ENCODE measurements around the gene ZKSCAN4. TPM values are rescaled to one million over a fixed set of nuclear protein-coding genes. Genes with fewer than 3 reads are reported as not detected.

ZKSCAN4 gene
- total and polyA plus RNA-seq, 8 donors, result under 0.01 to 6.4 (median 2.3) TPM

DNA sequence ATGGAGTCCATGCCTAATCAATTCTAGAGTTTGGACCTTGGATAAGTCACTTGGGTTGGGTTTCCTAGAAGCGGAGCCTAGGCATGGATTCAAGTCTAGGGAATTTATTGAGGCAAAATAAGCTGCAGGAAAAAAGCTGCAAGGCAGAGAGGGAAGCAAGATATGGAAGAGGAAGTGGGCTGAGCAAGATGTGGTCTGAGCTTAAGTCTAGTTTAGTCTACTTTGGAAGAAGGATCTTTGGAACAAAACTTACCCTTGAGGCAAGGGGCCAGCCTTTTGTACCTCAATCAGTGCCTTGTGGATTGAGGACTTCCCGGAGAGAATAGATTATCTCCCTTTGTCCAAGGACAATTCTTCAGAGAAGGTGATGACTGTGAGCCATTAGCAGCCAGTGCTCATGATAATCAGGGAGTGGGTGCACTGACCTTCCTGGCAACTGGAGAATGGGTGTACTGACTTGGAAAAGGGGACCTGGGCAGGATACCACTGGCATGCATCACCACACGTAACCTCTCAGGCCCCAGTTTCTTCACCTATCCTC, 16.1 kb downstream of the ZKSCAN4 start:
- no peak for DNase-seq
- no peaks in the 10 kb centered on the region for H3K4me1 ChIP-seq
- WGBS, 5 donors, result 87 to 100% (median 96%) methylated on average over 3 of the region's 3 CpGs
- peaks cover 14 to 51% (median 44%) of the 10 kb centered on the region in 4 donors for H3K36me3 ChIP-seq
- H3K4me3 ChIP-seq, result no peak overlapping the region
- no peaks in the 10 kb centered on the region for H3K9me3 ChIP-seq
- H3K27ac ChIP-seq, result no peak overlapping the region
- no peaks in the 10 kb centered on the region for H3K27me3 ChIP-seq
- no peak for TF ChIP-seq POLR2AphosphoS5 (IDR thresholded peaks at IDR 0.05)
- TF ChIP-seq, protein P1, sequence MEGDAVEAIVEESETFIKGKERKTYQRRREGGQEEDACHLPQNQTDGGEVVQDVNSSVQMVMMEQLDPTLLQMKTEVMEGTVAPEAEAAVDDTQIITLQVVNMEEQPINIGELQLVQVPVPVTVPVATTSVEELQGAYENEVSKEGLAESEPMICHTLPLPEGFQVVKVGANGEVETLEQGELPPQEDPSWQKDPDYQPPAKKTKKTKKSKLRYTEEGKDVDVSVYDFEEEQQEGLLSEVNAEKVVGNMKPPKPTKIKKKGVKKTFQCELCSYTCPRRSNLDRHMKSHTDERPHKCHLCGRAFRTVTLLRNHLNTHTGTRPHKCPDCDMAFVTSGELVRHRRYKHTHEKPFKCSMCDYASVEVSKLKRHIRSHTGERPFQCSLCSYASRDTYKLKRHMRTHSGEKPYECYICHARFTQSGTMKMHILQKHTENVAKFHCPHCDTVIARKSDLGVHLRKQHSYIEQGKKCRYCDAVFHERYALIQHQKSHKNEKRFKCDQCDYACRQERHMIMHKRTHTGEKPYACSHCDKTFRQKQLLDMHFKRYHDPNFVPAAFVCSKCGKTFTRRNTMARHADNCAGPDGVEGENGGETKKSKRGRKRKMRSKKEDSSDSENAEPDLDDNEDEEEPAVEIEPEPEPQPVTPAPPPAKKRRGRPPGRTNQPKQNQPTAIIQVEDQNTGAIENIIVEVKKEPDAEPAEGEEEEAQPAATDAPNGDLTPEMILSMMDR (IDR thresholded peaks at IDR 0.05), result no peak
- no peak for TF ChIP-seq POLR2A (IDR thresholded peaks at IDR 0.05)
- TF ChIP-seq EP300 (IDR thresholded peaks at IDR 0.05), result no peak
- intact Hi-C loops (cut with DNase I; ENCODE audit: low total_unique reads), result no loop called here

GRCh38 chr6:28232785-28233184, 19.3 kb downstream of the ZKSCAN4 start:
- Histone ChIP-seq H3K27ac (no peak overlapping the region), H3K27me3 (no peaks in the 10 kb centered on the region), H3K4me1 (no peaks in the 10 kb centered on the region), H3K9me3 (no peaks in the 10 kb centered on the region), H3K36me3 (peaks cover 32 to 73% (median 70%) of the 10 kb centered on the region in 4 donors), H3K4me3 (no peak overlapping the region)
- TF ChIP-seq, protein P1 (IDR thresholded peaks at IDR 0.05), result no peak
- no peak for TF ChIP-seq EP300 (IDR thresholded peaks at IDR 0.05)
- TF ChIP-seq POLR2A (IDR thresholded peaks at IDR 0.05), result no peak
- no peak for DNase-seq
- 95 to 99% (median 97%) methylated on average over 11 of the region's 11 CpGs for WGBS, 5 donors
- intact Hi-C loops (cut with DNase I; ENCODE audit: low total_unique reads), result no loop called here

GRCh38 chr6:28226460-28226859, 25.6 kb downstream of the ZKSCAN4 start:
- TF ChIP-seq EP300 (IDR thresholded peaks at IDR 0.05), result no peak
- no peak for TF ChIP-seq POLR2AphosphoS5 (IDR thresholded peaks at IDR 0.05)
- no peak for TF ChIP-seq POLR2A (IDR thresholded peaks at IDR 0.05)
- TF ChIP-seq, protein P1 (IDR thresholded peaks at IDR 0.05), result no peak
- no peak for DNase-seq
- H3K4me1 ChIP-seq, result peaks cover 0 to 27% (median 18%) of the 10 kb centered on the region in 4 donors
- H3K36me3 ChIP-seq, result peaks cover 28 to 46% (median 45%) of the 10 kb centered on the region in 4 donors
- peak overlapping the region in 1 of 4 donors; percentile 80 for H3K4me3 ChIP-seq
- H3K27me3 ChIP-seq, result peaks cover 0 to 19% (median 6%) of the 10 kb centered on the region in 3 donors
- WGBS, 5 donors, result 78 to 93% (median 86%) methylated on average over 2 of the region's 2 CpGs
- intact Hi-C loops (cut with DNase I; ENCODE audit: low total_unique reads), result loop anchor here (10.0 kb wide), 1 partner anchor 102 kb away; the partner anchor contains the start of gene ZSCAN16
- no peaks in the 10 kb centered on the region for H3K9me3 ChIP-seq
- no peak overlapping the region for H3K27ac ChIP-seq

DNA sequence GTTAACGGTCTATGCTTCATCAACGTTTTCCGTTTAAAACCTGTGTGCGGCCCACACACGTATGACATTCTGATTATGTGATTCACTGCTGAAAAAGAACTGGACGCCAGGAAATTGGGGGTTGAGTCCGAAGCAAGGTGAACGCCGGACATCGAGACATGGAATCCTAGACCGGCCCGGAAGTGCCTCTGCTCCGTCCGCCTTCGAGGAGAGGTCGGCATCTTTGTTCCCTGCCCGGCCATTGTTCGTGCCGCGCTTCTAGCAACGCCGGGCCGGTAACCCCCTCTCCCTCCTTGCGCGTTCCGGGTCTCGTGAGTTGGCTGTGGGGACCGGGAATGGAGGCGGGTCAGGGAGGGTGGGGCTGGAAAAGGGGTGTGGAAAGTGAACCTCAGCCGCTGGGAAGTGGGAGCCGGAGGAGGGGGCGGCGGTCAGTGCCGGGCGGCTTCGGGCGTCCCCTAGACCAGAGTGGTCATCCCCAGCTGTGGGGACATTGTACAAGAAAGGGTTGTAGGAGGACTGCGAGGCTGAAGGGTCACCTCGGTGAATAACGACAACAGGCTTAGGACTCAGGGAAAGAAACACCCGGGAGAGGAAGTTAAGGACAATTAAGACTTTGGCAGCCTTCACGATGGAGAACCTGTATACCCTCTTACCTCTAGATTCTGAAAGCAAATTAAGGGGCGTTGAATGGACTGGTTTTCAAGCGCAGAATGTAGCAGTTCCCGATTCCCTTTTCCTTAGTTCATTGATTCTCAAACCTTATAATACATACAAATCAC, 26.8 kb downstream of the ZKSCAN4 start, which contains the start of gene ZSCAN9:
TSS of gene ZSCAN9 (plus strand) at position 220 of the 779 bp plus-strand sequence. CDS start 1,810 bp downstream, outside the sequence.
- intact Hi-C loops (cut with DNase I; ENCODE audit: low total_unique reads), result loop anchor here (10.0 kb wide), 1 partner anchor 100 kb away; the partner anchor contains the start of gene ZSCAN16
- WGBS, 5 donors, result 0 to 1% (median 1%) methylated on average over 40 to 45 of the region's 45 CpGs

More for the DNA sequence above, 26.8 kb downstream of the ZKSCAN4 start, which contains the start of gene ZSCAN9:
- Histone ChIP-seq H3K27ac (peak within 1 kb of the TSS; percentile 76 to 88 (median 86)), H3K36me3 (peaks cover 24 to 34% (median 33%) of the 10 kb centered on the region in 4 donors), H3K9me3 (no peaks in the 10 kb centered on the region), H3K27me3 (peaks cover 0 to 26% (median 6%) of the 10 kb centered on the region in 3 donors), H3K4me3 (peak within 1 kb of the TSS; percentile 61 to 80 (median 77)), H3K4me1 (peaks cover 0 to 27% (median 18%) of the 10 kb centered on the region in 4 donors)
- peak; percentile 83 to 95 for DNase-seq
- TF ChIP-seq EP300 (IDR thresholded peaks at IDR 0.05), result no peak
- peak; percentile 40 to 77 (median 47) for TF ChIP-seq POLR2AphosphoS5 (IDR thresholded peaks at IDR 0.05)
- no peak for TF ChIP-seq POLR2A (IDR thresholded peaks at IDR 0.05)

Measured in stomach (tissue), 9 donors.